Activated CD8-positive, alpha-beta T cell treated with anti-CD3 and anti-CD28 coated beads, Interleukin-2, amount 10 ng/mL, durations not matched to agents 7 days and 5 days (primary cell): ENCODE measurements around the gene TMEM150A. TPM values are rescaled to one million over a fixed set of nuclear protein-coding genes. Genes with fewer than 3 reads are reported as not detected.

Experiments
- ATAC-seq: fragments of 150-1000 bp; cut with Tn5 transposase; one replicate; pipeline ENCODE4 v1.10.0; 2021; ENCODE audit warnings: moderate library complexity
- CTCF ChIA-PET: fragments of 350-600 bp; sonication (Branson Sonifier 250); formaldehyde crosslinking; loops from one replicate; lab custom pipeline; 2021; ENCODE audit warnings: antibody characterized with exemption; lab: Charles Lee
- POLR2A ChIA-PET: fragments of 350-600 bp; sonication (Branson Sonifier 250); formaldehyde crosslinking; loops from one replicate; lab custom pipeline; 2021; ENCODE audit warnings: antibody characterized with exemption; lab: Charles Lee
- DNase-seq: peaks from one replicate; pipeline ENCODE4 v3.0.0-alpha.2; 2020
- H3K27ac Mint-ChIP-seq: one replicate; pipeline ENCODE4 v1.8.0; 2021; ENCODE audit warnings: mild to moderate bottlenecking, mixed read lengths
- H3K27me3 Mint-ChIP-seq: one replicate; pipeline ENCODE4 v1.8.0; 2021; ENCODE audit warnings: low read depth, mixed read lengths
- H3K36me3 Mint-ChIP-seq: one replicate; pipeline ENCODE4 v1.8.0; 2021; ENCODE audit warnings: low read depth, mixed read lengths
- H3K4me1 Mint-ChIP-seq: one replicate; pipeline ENCODE4 v1.8.0; 2021; ENCODE audit warnings: low read depth, mixed read lengths
- H3K4me3 Mint-ChIP-seq: one replicate; pipeline ENCODE4 v1.8.0; 2021; ENCODE audit warnings: mild to moderate bottlenecking, mixed read lengths
- H3K9me3 Mint-ChIP-seq: one replicate; pipeline ENCODE4 v1.8.0; 2022; ENCODE audit warnings: mixed read lengths; ENCODE audit not compliant: insufficient read depth
- total RNA-seq, 2 experiments: library from RNA; stranded (reverse); gene quantifications; one replicate each; pipeline ENCODE4 v1.2.3, GENCODE V29; 2021

Gene TMEM150A
- total RNA-seq, 2 experiments from 2014 or later = 1.7 to 1.9 TPM

DNA sequence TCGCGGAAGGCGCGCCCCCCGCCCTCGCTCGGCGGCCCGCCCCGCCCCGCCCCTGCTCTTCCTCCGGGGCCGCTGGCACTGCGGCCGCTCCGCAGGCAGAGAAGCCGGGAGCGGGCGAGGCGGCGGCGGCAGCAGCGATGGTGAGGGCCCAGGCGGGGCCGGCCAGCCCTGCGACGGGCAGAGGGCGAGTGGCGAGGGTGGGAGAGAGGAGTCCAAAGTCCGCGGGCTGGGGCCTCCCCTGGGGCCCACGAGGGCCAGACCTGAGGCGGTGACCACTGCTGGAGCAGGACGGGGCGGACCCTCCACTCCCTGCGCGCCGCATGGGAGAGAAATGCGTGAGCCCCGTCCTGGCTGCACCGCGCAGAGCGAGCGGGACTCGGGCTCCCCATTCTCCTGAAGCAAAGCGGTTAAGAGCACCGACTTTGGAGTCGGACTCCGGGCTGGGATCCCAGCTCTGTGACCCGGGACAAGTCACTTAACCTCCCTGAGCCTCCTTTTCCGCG lies 18.1 kb downstream of the TMEM150A start, which contains the start of gene VAMP5:
TSS of gene VAMP5 (plus strand) at position 78 of the 503 bp plus-strand sequence. CDS start at position 138, 60 bp downstream.
- Mint-ChIP-seq H3K4me1 (peaks cover 71% of the 10 kb centered on the region), H3K27ac (peak within 1 kb of the TSS; percentile 91), H3K27me3 (no peaks in the 10 kb centered on the region), H3K36me3 (peaks cover 23% of the 10 kb centered on the region), H3K9me3 (no peaks in the 10 kb centered on the region), H3K4me3 (peak within 1 kb of the TSS; percentile 87)
- POLR2A ChIA-PET = interaction anchor here (0.7 to 3.8 kb wide), 6 partner anchors 11 to 257 kb away, joined by 3 to 28 read pairs (median 4); partner anchors contain the start of genes GGCX, RNF181, TGOLN2 and USP39
- ATAC-seq = peak; percentile 59
- no peak for DNase-seq
- CTCF ChIA-PET = interaction anchor here (1.2 to 3.1 kb wide), 3 partner anchors 11 to 165 kb away, joined by 4 to 11 read pairs (median 6); partner anchors contain the start of gene RNF181

GRCh38 chr2:85583667-85584353 lies 18.7 kb downstream of the TMEM150A start:
- H3K36me3 Mint-ChIP-seq = peaks cover 26% of the 10 kb centered on the region
- peaks cover 74% of the 10 kb centered on the region for H3K4me1 Mint-ChIP-seq
- ATAC-seq (peak; percentile 46), DNase-seq (peak; percentile 59)
- no peaks in the 10 kb centered on the region for H3K9me3 Mint-ChIP-seq
- ChIA-PET CTCF (interaction anchor here (1.2 to 3.1 kb wide), 4 partner anchors 10 to 164 kb away, joined by 4 to 11 read pairs (median 6); partner anchors contain the start of gene RNF181), POLR2A (interaction anchor here (0.6 to 3.8 kb wide), 7 partner anchors 11 to 256 kb away, joined by 3 to 28 read pairs (median 4); partner anchors contain the start of genes GGCX, RNF181, TGOLN2 and USP39)
- no peaks in the 10 kb centered on the region for H3K27me3 Mint-ChIP-seq
- H3K4me3 Mint-ChIP-seq = peak overlapping the region; percentile 87
- peak overlapping the region; percentile 91 for H3K27ac Mint-ChIP-seq

GRCh38 chr2:85582492-85582891 lies 20.0 kb downstream of the TMEM150A start:
- ATAC-seq = no peak
- POLR2A ChIA-PET = interaction anchor here (3.8 kb wide), 1 partner anchor 12 kb away, joined by 28 read pairs; the partner anchor contains the start of gene RNF181

DNA sequence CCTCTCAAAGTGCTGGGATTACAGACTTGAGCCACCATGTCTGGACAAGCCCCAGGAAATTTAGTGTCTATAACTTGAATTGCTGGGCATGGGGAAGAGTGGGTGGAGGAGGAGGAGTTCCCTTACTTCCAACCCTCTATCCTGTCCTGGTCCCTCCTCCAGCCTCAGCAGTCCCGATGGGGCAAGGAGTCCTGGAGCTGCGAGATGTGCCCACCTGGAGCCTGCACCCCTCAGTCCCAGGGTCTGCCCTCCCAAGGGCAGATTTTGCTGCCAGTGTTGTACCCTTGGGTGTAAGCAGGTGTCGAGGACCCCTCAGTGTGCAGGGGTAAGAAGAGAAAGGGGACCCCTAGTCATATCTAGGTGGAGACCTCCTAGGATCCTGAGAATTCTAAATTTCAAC lies 22.3 kb downstream of the TMEM150A start:
- H3K9me3 Mint-ChIP-seq = no peaks in the 10 kb centered on the region
- peaks cover 56% of the 10 kb centered on the region for H3K4me1 Mint-ChIP-seq
- H3K36me3 Mint-ChIP-seq = peaks cover 35% of the 10 kb centered on the region
- H3K4me3 Mint-ChIP-seq = peak overlapping the region; percentile 43
- no peaks in the 10 kb centered on the region for H3K27me3 Mint-ChIP-seq
- CTCF ChIA-PET = no interaction called here
- no peak for DNase-seq
- POLR2A ChIA-PET = interaction anchor here (3.3 kb wide), 1 partner anchor 15 kb away, joined by 26 read pairs; the partner anchor contains the start of gene RNF181
- no peak overlapping the region for H3K27ac Mint-ChIP-seq
- no peak for ATAC-seq

More at GRCh38 chr2:85582492-85582891, 20.0 kb downstream of the TMEM150A start:
- CTCF ChIA-PET = interaction anchor here (1.5 kb wide), 1 partner anchor 8 kb away, joined by 6 read pairs; no protein-coding TSS in a partner anchor
- H3K27ac Mint-ChIP-seq = peak overlapping the region; percentile 70
- H3K9me3 Mint-ChIP-seq = no peaks in the 10 kb centered on the region
- H3K4me3 Mint-ChIP-seq = no peak overlapping the region
- no peaks in the 10 kb centered on the region for H3K27me3 Mint-ChIP-seq
- H3K4me1 Mint-ChIP-seq = peaks cover 70% of the 10 kb centered on the region
- DNase-seq = no peak
- H3K36me3 Mint-ChIP-seq = peaks cover 35% of the 10 kb centered on the region

- Mint-ChIP-seq H3K4me3 (peak overlapping the region; percentile 95), H3K4me1 (peaks cover 49% of the 10 kb centered on the region), H3K27me3 (no peaks in the 10 kb centered on the region), H3K36me3 (peaks cover 35% of the 10 kb centered on the region), H3K9me3 (no peaks in the 10 kb centered on the region), H3K27ac (peak overlapping the region; percentile 85)
- ChIA-PET CTCF (interaction anchor here (0.7 to 1.5 kb wide), 2 partner anchors 31 to 59 kb away, joined by 3 to 4 read pairs; no protein-coding TSS in a partner anchor), POLR2A (interaction anchor here (0.6 to 3.3 kb wide), 4 partner anchors 16 to 252 kb away, joined by 3 to 26 read pairs (median 5); partner anchors contain the start of genes RNF181 and TGOLN2)
- ATAC-seq (no peak), DNase-seq (no peak)
These were observed 23.1 kb downstream of the TMEM150A start for GRCh38 chr2:85579266-85579935.

DNA sequence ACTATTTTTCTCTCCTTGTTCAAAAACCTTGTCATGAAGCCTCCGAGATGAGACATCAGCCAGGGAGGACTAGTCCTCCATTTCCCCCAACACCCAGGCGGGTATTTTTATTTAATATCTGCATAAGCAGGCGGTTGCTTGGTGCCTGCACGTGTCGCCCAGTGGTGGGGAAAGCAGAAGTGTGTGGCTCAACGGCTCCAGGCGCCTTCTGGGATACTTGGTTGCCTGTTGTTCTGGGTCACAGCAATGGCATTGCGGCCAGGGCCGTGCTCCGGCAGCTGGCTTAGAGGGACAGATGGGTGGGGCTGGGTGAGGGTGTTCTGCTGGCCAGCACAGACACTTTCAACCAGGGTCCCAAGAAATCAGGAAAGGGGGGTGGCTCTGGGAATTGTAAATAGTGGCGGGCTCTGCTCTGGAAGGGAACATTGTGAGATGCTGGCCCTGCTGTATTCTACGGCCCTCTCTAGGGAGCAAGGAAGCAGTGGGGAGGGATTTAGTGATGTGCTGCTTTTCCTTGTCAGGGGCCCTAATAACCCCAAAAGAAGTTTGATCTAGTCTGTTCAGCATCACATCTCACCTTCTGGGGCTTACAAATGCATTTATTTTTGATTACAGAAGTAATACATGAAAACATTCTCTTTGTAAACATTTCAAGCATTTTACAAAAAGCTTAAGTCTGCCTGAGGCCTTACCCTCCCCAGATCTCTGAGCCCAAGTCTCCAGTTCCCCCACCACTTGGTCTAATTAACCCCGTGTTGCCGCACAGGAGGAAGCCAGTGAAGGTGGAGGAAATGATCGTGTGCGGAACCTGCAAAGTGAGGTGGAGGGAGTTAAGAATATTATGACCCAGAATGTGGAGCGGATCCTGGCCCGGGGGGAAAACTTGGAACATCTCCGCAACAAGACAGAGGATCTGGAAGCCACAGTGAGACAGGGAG lies 24.0 kb downstream of the TMEM150A start:
- Mint-ChIP-seq H3K27me3 (no peaks in the 10 kb centered on the region), H3K36me3 (peaks cover 34% of the 10 kb centered on the region), H3K9me3 (no peaks in the 10 kb centered on the region), H3K4me1 (peaks cover 44% of the 10 kb centered on the region), H3K4me3 (peak overlapping the region; percentile 95), H3K27ac (peak overlapping the region; percentile 85)
- ChIA-PET CTCF (interaction anchor here (0.8 to 1.8 kb wide), 6 partner anchors 9 to 607 kb away, joined by 3 to 6 read pairs (median 4); no protein-coding TSS in a partner anchor), POLR2A (interaction anchor here (0.6 to 3.3 kb wide), 10 partner anchors 9 to 251 kb away, joined by 3 to 26 read pairs (median 4); partner anchors contain the start of genes C2orf68, ELMOD3, GGCX and MAT2A)
- DNase-seq (peak; percentile 46), ATAC-seq (peak; percentile 46)

DNA sequence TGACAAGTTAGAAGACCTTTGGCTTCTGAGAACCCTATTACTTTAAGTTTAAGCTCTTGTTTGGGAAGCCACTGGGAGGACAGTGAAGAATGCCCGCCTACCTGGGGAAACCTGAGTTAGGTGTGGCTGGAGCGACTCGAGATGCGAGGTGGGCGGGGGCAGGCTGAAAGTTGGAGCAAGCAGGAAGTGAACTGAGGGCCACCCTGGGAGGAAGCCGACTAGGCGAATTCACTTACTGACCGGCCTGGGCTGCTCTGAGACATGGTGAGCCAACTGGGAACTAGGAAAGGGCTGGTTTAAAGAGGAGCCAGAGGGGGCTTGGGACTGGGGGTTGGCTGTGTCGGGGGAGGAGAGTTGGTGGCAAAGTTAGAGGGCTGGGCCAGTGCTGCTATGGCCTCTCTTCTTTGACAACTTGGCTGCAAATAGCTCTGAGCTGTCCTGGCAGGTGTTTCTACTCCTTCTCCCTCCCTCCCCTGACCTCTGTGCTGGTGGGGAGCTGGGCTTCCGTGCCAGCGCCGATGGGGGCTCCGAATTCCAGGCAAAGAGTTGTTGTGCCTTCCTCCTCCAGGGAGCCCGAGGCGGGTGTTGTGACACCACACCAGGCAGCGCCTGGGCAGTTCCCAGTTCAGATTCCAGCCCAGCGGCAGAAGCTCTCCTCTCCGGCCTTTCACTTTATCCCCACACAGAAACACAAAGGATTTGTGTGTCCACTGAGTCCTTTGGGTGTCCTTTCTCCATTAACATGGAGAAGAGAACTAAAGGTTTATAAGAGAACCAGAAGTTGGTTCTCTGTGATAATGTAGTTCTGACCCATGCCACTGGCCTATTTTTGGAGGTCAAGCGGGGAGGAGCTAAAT lies 24.9 kb downstream of the TMEM150A start, which contains the start of gene VAMP8:
TSS of gene VAMP8 (plus strand) at position 201 of the 857 bp plus-strand sequence. CDS start at position 262, 61 bp downstream.
- CTCF ChIA-PET = interaction anchor here (0.7 to 1.8 kb wide), 6 partner anchors 10 to 608 kb away, joined by 3 to 6 read pairs (median 4); partner anchors contain the start of gene GGCX
- Mint-ChIP-seq H3K4me1 (peaks cover 37% of the 10 kb centered on the region), H3K27ac (peak within 1 kb of the TSS; percentile 85)

GRCh38 chr2:85577063-85577385 lies 25.5 kb downstream of the TMEM150A start:
- no peaks in the 10 kb centered on the region for H3K9me3 Mint-ChIP-seq
- H3K27ac Mint-ChIP-seq = no peak overlapping the region
- ATAC-seq (no peak), DNase-seq (no peak)
- ChIA-PET CTCF (interaction anchor here (0.7 to 1.8 kb wide), 3 partner anchors 15 to 60 kb away, joined by 3 to 6 read pairs (median 3); partner anchors contain the start of gene GGCX), POLR2A (interaction anchor here (1.4 to 3.3 kb wide), 3 partner anchors 18 to 139 kb away, joined by 3 to 26 read pairs (median 8); partner anchors contain the start of genes MAT2A and RNF181)
- H3K27me3 Mint-ChIP-seq = peaks cover 6% of the 10 kb centered on the region
- peaks cover 26% of the 10 kb centered on the region for H3K36me3 Mint-ChIP-seq
- peak overlapping the region; percentile 95 for H3K4me3 Mint-ChIP-seq
- peaks cover 33% of the 10 kb centered on the region for H3K4me1 Mint-ChIP-seq

More for the DNA sequence above, 24.9 kb downstream of the TMEM150A start, which contains the start of gene VAMP8:
- peak; percentile 87 for ATAC-seq
- Mint-ChIP-seq H3K4me3 (peak within 1 kb of the TSS; percentile 95), H3K36me3 (peaks cover 32% of the 10 kb centered on the region), H3K9me3 (no peaks in the 10 kb centered on the region), H3K27me3 (peaks cover 2% of the 10 kb centered on the region)
- DNase-seq = peak; percentile 73
- POLR2A ChIA-PET = interaction anchor here (0.6 to 3.3 kb wide), 9 partner anchors 10 to 250 kb away, joined by 3 to 26 read pairs (median 3); partner anchors contain the start of genes C2orf68, ELMOD3, GGCX and MAT2A

- no peak overlapping the region for H3K27ac Mint-ChIP-seq
- peaks cover 19% of the 10 kb centered on the region for H3K36me3 Mint-ChIP-seq
- H3K27me3 Mint-ChIP-seq = peaks cover 11% of the 10 kb centered on the region
- peaks cover 26% of the 10 kb centered on the region for H3K4me1 Mint-ChIP-seq
- CTCF ChIA-PET = no interaction called here
- no peaks in the 10 kb centered on the region for H3K9me3 Mint-ChIP-seq
- ATAC-seq (no peak), DNase-seq (no peak)
- no peak overlapping the region for H3K4me3 Mint-ChIP-seq
- POLR2A ChIA-PET = no interaction called here
These were observed 26.8 kb downstream of the TMEM150A start for GRCh38 chr2:85575739-85576138.
